DMS79 (cell line): ENCODE data around the gene RPUSD4.
"Not testable (repeated sequence)": the region's sequence is repeated elsewhere in the genome, so short reads cannot be mapped to it uniquely, and the experiment has no call there.

ENCODE experiments used
- DNase-seq: peaks from one replicate; lab custom pipeline; 2025; lab: John Stamatoyannopoulos, UW

Gene RPUSD4

GRCh38 chr11:126211236-126212088 is at the start of gene RPUSD4, which contains the start of gene FAM118B:
RPUSD4 (minus strand) TSS chr11:126211650; CDS start chr11:126211638, 12 bp downstream.
FAM118B (plus strand) TSS chr11:126211782; CDS start chr11:126235002, 23,220 bp downstream.
- peak; percentile 96 for DNase-seq

- no peak for DNase-seq
Measured at GRCh38 chr11:126257764-126258163, 46.3 kb upstream of the RPUSD4 start.

- no peak for DNase-seq
Measured at GRCh38 chr11:126257144-126257543, 45.7 kb upstream of the RPUSD4 start.

GRCh38 chr11:126256216-126256615 is 44.8 kb upstream of the RPUSD4 start:
- DNase-seq, result no peak

- DNase-seq, result not testable (repeated sequence)
Measured at GRCh38 chr11:126255507-126255906, 44.1 kb upstream of the RPUSD4 start.

GRCh38 chr11:126254819-126255218 is 43.4 kb upstream of the RPUSD4 start:
- DNase-seq, result no peak

- DNase-seq, result no peak
Measured at GRCh38 chr11:126253265-126253664, 41.8 kb upstream of the RPUSD4 start.

GRCh38 chr11:126246636-126247035 is 35.2 kb upstream of the RPUSD4 start:
- no peak for DNase-seq

GRCh38 chr11:126233391-126233790 is 21.9 kb upstream of the RPUSD4 start:
- no peak for DNase-seq

GRCh38 chr11:126232683-126233082 is 21.2 kb upstream of the RPUSD4 start:
- DNase-seq, result no peak

GRCh38 chr11:126231725-126232459 is 20.4 kb upstream of the RPUSD4 start:
- DNase-seq, result peak; percentile 95

- no peak for DNase-seq
Measured at GRCh38 chr11:126229858-126230540, 18.5 kb upstream of the RPUSD4 start.

GRCh38 chr11:126226334-126227084 is 15.1 kb upstream of the RPUSD4 start:
- no peak for DNase-seq

GRCh38 chr11:126225295-126225665 is 13.8 kb upstream of the RPUSD4 start:
- no peak for DNase-seq

- peak; percentile 77 for DNase-seq
Measured at GRCh38 chr11:126224647-126225294, 13.3 kb upstream of the RPUSD4 start.

GRCh38 chr11:126219547-126219946 is 8.1 kb upstream of the RPUSD4 start:
- DNase-seq, result no peak

- DNase-seq, result no peak
Measured at GRCh38 chr11:126217491-126217890, 6.0 kb upstream of the RPUSD4 start.

- DNase-seq, result no peak
Measured at GRCh38 chr11:126216526-126217305, 5.3 kb upstream of the RPUSD4 start.

- no peak for DNase-seq
Measured at GRCh38 chr11:126214841-126215240, 3.4 kb upstream of the RPUSD4 start.

- no peak for DNase-seq
Measured at GRCh38 chr11:126214441-126214840, 3.0 kb upstream of the RPUSD4 start.
